ENCODE measurements around the gene LMAN2.
A peak's percentile ranks its signal among the peaks of the same experiment; 100 is the strongest.
"Not testable (repeated sequence)": the region's sequence is repeated elsewhere in the genome, so short reads cannot be mapped to it uniquely, and the experiment has no call there.

Gene LMAN2

DNA sequence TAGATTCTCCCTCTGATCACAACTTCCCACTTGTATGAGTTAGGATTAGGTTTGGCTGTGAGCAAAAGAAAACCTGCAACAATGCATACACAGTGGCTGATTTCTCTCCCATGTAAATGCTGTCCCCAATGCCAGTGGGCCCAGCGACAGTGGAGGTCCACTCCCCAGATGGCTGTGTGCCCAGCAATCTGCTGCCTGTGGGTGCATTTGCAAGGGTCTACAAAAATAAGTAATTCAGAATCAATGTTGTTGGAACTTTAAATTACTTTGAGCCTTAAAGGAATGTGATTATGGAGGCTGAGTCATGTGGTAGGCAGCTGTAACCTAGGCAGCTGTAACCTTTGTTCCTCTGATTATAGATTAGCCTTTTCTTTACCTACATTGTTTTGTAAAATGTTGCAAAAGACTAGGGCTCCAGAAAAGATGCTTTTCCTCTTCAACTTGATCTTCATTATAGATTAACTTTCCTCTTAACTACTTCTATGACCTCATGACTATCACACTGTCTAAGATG is 25.5 kb downstream of the LMAN2 start:
- DNase-seq = no peak

- no peak for DNase-seq
Observed at GRCh38 chr5:177320879-177321278, 30.6 kb downstream of the LMAN2 start.

GRCh38 chr5:177319913-177320588 is 31.4 kb downstream of the LMAN2 start:
- DNase-seq = no peak

- peak; percentile 79 to 80 for DNase-seq
Observed at GRCh38 chr5:177317959-177318377, 33.5 kb downstream of the LMAN2 start.

GRCh38 chr5:177316005-177316404 is 35.5 kb downstream of the LMAN2 start:
- no peak for DNase-seq

GRCh38 chr5:177315411-177315810 is 36.1 kb downstream of the LMAN2 start:
- no peak for DNase-seq

GRCh38 chr5:177314376-177315342 is 36.8 kb downstream of the LMAN2 start:
- DNase-seq = no peak

DNA sequence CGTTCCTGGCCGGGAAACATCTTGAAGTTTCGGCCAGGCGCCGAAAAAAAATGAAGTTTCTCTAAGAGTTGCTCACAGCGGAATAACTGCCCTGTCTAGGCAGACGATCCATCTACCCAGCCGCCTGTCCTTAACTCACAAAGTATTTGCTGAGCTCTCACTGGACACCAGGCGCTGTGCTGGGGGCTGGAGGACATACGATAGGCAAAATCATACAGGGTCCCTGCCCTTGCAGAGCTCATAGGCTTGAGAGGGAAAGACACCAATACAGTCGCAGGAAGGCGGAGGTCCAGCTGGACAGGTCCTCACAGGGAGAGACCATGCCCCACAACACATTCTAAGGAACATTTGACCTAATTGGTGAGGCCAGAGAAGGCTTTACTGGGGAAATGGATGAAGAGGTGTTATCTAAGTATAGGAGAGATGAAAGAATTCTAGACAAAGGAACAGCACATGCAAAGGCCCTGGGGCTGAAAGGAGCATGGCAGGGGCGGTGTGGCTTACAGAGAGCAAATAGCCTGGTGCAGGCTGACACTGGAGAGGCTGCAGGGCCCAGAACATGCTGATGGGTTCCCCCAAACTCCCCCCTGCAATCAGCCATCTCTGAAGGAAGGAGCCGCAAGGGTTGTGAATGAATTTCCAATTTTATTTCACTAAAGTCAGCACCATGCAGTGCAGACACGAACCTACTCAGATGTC is 37.8 kb downstream of the LMAN2 start:
- DNase-seq = no peak

- peak in 1 of 2 donors; percentile 65 for DNase-seq
Observed at GRCh38 chr5:177312649-177313181, 38.8 kb downstream of the LMAN2 start.

GRCh38 chr5:177311723-177312648 is 39.5 kb downstream of the LMAN2 start, which contains the start of gene MXD3:
TSS of gene MXD3 (minus strand) at chr5:177311898. CDS start at chr5:177311830, 68 bp downstream.
- DNase-seq = peak; percentile 96 to 99

GRCh38 chr5:177311392-177311722 is 40.1 kb downstream of the LMAN2 start:
- no peak for DNase-seq

DNA sequence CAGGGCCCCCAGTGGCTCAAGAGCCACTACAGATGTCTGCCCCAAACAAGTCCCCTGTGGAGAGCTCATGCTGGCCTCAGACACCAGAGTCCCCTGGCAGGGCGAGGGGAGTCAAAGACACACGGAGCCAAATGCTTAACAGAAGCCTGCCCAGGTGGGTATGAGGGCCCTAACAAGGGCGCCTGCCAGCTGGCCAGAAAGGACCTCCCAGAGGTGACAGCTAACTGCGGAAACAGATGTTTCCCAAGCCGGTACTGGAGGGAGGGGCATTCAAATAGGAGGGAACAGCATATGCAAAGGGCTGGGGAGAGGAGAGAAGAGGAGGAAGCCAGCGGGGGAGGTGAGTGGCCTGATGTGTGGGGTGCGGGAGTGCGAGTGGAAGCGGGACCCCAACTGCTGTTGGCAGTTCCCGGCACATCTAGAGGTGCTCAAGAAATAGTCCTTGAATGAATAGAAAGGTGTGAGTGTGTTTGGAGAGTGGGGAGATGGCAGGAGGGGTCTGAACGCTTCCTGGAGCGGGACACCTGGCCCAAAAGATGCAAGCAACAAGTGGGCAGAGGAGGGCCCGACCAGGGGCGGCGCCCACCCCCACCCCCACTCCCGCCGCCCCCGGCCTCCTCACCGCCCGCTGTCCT is 40.6 kb downstream of the LMAN2 start:
- no peak for DNase-seq

GRCh38 chr5:177310332-177310731 is 41.1 kb downstream of the LMAN2 start:
- no peak for DNase-seq

- DNase-seq = peak; percentile 78 to 79
Observed at GRCh38 chr5:177309351-177310191, 41.9 kb downstream of the LMAN2 start.

GRCh38 chr5:177308740-177309139 is 42.7 kb downstream of the LMAN2 start:
- no peak for DNase-seq

DNA sequence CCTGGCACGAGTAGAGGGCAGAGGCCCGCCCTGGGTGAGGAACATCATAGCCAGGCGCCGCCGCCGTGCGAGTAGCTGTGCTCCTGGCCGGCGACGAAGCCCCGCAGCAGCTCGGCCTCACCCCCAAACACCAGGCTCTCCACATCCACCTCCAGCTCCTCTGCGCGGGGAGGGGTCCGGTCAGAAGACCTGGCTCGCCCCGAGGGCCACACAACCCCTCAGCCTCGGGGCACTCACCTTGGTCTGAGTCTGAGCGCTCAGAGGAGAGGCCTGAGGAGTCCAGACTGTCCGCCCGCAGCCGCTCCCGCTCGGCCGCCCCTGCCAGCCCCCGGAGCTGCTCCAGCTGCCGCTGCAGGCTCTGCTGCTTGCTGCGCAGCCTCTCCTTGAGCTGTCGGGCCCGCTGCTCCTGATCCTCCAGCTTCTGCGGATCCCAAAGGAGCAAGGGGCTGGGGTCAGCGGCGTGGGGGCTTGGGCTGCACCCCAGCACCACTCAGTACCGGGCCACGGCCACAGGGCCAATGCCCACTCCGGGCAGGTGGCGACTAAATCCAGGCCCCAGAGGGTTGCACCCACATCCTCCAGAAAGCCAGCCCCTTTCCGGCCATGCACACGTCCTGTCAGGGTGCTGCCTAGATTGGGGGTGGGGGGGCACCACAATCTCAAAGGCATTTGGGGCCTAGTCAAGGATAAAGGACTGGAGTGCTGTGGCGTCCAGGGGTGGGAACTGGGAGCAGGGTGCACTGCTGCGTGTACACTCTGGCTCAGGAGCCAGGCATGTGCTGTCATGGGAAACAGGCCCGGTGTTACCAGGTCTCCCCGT is 43.7 kb downstream of the LMAN2 start:
- no peak for DNase-seq

GRCh38 chr5:177306674-177307543 is 44.6 kb downstream of the LMAN2 start:
- no peak for DNase-seq

DNA sequence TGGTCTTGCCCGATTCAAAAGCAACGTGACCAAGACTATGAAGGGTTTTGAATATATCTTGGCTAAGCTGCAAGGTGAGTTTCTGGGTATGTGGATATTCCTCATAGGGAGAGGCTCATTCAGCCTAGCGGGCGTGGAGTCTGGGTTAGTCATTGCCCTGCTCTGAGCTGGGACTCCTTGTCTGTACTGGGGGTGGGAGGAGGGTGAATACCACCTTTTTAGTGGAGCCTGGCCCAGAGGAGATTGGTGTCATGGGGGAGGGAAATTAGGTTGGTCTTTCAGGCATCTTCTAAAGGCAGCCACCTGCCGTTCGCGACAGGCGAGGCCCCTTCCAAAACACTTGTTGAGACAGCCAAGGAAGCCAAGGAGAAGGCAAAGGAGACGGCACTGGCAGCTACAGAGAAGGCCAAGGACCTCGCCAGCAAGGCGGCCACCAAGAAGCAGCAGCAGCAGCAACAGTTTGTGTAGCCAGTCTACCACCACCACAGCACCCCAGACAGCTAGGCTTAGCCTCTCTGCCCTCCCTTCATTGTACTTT is 45.3 kb downstream of the LMAN2 start:
- not testable (repeated sequence) for DNase-seq

Measured in stimulated activated CD4-positive, alpha-beta T cell treated with anti-CD3 and anti-CD28 coated beads, Interleukin-2, amount 100 ng/mL, for 24 hours (primary cell).